ENCODE measurements around the gene CMTM6. TPM values are rescaled to one million over a fixed set of nuclear protein-coding genes. Genes with fewer than 3 reads are reported as not detected.

CMTM6 gene
- total RNA-seq, 1 experiment from 2014 or later = 43.5 TPM

DNA sequence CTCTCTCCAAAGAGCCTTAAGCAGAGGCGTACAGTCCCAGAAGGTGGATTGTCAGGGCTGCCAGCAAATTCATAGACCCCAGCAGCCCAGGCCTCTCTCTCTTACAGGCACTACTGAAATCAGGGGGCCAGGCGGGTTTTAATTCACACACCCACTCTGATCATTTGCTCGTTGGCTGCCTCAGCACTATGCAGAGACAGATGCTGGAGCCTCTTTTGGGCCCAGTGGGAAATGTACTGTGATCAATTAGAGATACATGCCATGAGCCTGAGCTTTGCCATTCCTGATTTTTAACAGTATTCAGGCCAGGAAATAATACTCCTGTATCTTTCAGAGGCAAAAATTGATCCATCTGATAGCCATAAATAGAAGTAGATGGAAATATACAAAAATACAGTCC, 53.0 kb downstream of the CMTM6 start:
- Histone ChIP-seq H3K4me1 (ENCODE audit: insufficient read depth, low read length) (no peaks in the 10 kb centered on the region), H3K27ac (ENCODE audit: insufficient read length, low read depth, low read length) (no peak overlapping the region), H3K4me2 (ENCODE audit: insufficient read depth, insufficient read length, low read length) (no peak overlapping the region), H3T11ph (ENCODE audit: low read length) (no peak overlapping the region), H3K18ac (ENCODE audit: insufficient read length, low read depth, low read length) (no peak overlapping the region), H2BK15ac (ENCODE audit: low read depth, low read length) (no peak overlapping the region), H4K91ac (ENCODE audit: insufficient read length, low read depth, low read length) (no peak overlapping the region), H2AFZ (ENCODE audit: low read length) (no peak overlapping the region), H4K5ac (ENCODE audit: insufficient read length, low read depth, low read length) (no peak overlapping the region), H2BK20ac (ENCODE audit: low read depth, low read length, poor library complexity, severe bottlenecking) (no peak overlapping the region), H3K14ac (ENCODE audit: insufficient read depth, low read length) (no peak overlapping the region), H3K79me2 (ENCODE audit: insufficient read depth, low read length) (no peaks in the 10 kb centered on the region), H4K20me1 (ENCODE audit: control insufficient read depth, insufficient read depth, insufficient read length) (no peaks in the 10 kb centered on the region), H3K4ac (ENCODE audit: low read depth, low read length) (no peak overlapping the region), H3K56ac (ENCODE audit: insufficient read length, low read depth, low read length) (no peak overlapping the region), H3K9me3 (ENCODE audit: control insufficient read depth, low read depth, low read length) (no peaks in the 10 kb centered on the region), H2BK12ac (ENCODE audit: insufficient read length, low read depth, low read length) (no peak overlapping the region), H3K9ac (ENCODE audit: extremely low read depth, insufficient read length, low read length) (no peak overlapping the region), H3K79me1 (ENCODE audit: insufficient read depth, low read depth, low read length, poor library complexity, severe bottlenecking) (no peaks in the 10 kb centered on the region), H4K8ac (replicated peaks; ENCODE audit: insufficient read length, low read depth, low read length) (no peak overlapping the region), H2AK5ac (ENCODE audit: insufficient read length, low read length) (no peak overlapping the region), H3K27me3 (ENCODE audit: insufficient read depth, low read length) (no peaks in the 10 kb centered on the region), H3K23ac (ENCODE audit: insufficient read length, low read depth, low read length) (no peak overlapping the region), H3K23me2 (ENCODE audit: insufficient read length, low read depth, low read length, poor library complexity, severe bottlenecking) (no peaks in the 10 kb centered on the region), H2BK120ac (ENCODE audit: low read depth, low read length, poor library complexity, severe bottlenecking) (no peak overlapping the region), H2BK5ac (ENCODE audit: insufficient read length, low read length) (no peak overlapping the region)
- Mint-ChIP-seq H3K27me3 (ENCODE audit: low read depth) (no peaks in the 10 kb centered on the region), H3K4me3 (no peak overlapping the region), H3K27ac (no peak overlapping the region), H3K4me1 (peaks cover 26 to 28% of the 10 kb centered on the region in 2 experiments), H3K9me3 (no peaks in the 10 kb centered on the region), H3K36me3 (ENCODE audit: insufficient read depth in 1 of 3, low read depth in 3 of 3) (peaks cover 5 to 30% (median 14%) of the 10 kb centered on the region in 3 experiments; a peak in 5 of 7 replicates)
- no peak for DNase-seq
- no CpG with 5 or more reads among the region's 3 CpGs for WGBS (ENCODE audit: extremely low coverage, insufficient read length, low lambda C conversion rate)
- TF ChIP-seq, protein P1, sequence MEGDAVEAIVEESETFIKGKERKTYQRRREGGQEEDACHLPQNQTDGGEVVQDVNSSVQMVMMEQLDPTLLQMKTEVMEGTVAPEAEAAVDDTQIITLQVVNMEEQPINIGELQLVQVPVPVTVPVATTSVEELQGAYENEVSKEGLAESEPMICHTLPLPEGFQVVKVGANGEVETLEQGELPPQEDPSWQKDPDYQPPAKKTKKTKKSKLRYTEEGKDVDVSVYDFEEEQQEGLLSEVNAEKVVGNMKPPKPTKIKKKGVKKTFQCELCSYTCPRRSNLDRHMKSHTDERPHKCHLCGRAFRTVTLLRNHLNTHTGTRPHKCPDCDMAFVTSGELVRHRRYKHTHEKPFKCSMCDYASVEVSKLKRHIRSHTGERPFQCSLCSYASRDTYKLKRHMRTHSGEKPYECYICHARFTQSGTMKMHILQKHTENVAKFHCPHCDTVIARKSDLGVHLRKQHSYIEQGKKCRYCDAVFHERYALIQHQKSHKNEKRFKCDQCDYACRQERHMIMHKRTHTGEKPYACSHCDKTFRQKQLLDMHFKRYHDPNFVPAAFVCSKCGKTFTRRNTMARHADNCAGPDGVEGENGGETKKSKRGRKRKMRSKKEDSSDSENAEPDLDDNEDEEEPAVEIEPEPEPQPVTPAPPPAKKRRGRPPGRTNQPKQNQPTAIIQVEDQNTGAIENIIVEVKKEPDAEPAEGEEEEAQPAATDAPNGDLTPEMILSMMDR (conservative IDR thresholded peaks at IDR 0.05) = no peak
